Adipose tissue (tissue), 3 donors: Measurements from ENCODE around the gene RRP1B. TPM values are rescaled to one million over a fixed set of nuclear protein-coding genes. Genes with fewer than 3 reads are reported as not detected.

Experiments
- H3K27ac ChIP-seq: one replicate; pipeline ENCODE4 v1.5.1; 2013; ENCODE audit warnings: low read depth, low read length
- WGBS, 3 donors: extraction: QIAGEN DNeasy Blood & Tissue Kit; methylation state at CpG; one replicate each; pipeline ENCODE4 v1.1.7; 2013; 5-methylcytosine and 5-hydroxymethylcytosine counted together
- polyA plus RNA-seq, 3 donors: library from polyadenylated mRNA; stranded (reverse); fragments of 200-250 nt; gene quantifications; one replicate each; pipeline ENCODE4 v1.2.3, GENCODE V29; 2013
- donor health status: healthy with polysubstance abuse.
- donor health status: Bipolar disorder and iron deficiency.
- donor health status: healthy.

The RRP1B gene
- polyA plus RNA-seq, 3 donors: 7.2 to 16.4 (median 9.7) TPM

- 60 to 69% (median 67%) methylated on average over 23 of the region's 23 CpGs for WGBS, 3 donors
Observed at GRCh38 chr21:43731891-43732711, 72.7 kb downstream of the RRP1B start.

DNA sequence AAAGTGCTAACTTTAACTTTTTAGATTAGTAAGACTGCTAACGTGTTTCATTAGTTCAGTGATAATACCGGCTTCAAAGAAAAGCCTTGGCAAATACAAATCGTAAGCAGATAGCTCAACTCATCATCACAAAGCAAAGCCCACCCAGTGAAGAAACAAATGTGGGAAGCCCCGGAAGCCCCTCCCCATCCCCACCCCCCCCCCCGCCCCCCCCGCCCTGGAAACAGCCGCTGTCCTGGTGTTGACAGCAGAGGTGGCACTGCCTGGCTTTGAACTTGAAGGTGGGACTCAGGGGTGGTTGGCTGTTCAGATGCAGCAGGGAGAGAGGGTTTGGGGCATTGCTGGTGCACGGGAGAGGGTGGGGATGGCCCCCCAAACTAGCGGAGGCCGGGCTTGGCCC, 73.7 kb downstream of the RRP1B start:
- 51 to 59% (median 58%) methylated on average over 10 of the region's 10 CpGs for WGBS, 3 donors
- no peak overlapping the region for H3K27ac ChIP-seq

More at GRCh38 chr21:43731891-43732711, 72.7 kb downstream of the RRP1B start:
- H3K27ac ChIP-seq: no peak overlapping the region

DNA sequence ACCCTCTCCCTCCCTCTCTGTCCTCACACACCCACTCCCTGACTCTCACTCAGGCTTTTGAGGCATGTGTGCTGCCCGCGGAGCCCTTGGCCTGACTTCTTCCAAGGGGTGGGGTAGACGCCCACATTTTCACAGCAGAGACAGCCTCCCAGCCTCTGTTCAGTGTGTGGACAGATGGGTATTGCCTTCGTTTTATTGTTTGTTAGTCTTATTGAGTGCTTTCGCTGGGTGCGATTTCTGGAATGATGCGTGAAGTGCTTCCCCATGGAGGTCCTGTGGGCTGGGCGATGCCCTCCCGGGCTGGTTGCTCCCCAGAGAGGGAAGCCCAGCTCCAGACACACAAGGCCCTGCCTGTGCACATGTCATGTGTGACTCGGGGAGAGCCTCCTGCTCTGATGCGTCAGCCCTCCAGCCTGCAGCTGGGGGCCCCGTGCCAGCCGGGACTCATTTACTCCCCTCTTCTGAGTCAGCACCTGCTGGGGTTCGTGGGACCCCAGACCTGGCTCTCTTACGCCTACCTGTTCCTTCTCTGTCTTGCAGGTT, 74.2 kb downstream of the RRP1B start:
- 58 to 67% (median 64%) methylated on average over 15 of the region's 15 CpGs for WGBS, 3 donors
- no peak overlapping the region for H3K27ac ChIP-seq

DNA sequence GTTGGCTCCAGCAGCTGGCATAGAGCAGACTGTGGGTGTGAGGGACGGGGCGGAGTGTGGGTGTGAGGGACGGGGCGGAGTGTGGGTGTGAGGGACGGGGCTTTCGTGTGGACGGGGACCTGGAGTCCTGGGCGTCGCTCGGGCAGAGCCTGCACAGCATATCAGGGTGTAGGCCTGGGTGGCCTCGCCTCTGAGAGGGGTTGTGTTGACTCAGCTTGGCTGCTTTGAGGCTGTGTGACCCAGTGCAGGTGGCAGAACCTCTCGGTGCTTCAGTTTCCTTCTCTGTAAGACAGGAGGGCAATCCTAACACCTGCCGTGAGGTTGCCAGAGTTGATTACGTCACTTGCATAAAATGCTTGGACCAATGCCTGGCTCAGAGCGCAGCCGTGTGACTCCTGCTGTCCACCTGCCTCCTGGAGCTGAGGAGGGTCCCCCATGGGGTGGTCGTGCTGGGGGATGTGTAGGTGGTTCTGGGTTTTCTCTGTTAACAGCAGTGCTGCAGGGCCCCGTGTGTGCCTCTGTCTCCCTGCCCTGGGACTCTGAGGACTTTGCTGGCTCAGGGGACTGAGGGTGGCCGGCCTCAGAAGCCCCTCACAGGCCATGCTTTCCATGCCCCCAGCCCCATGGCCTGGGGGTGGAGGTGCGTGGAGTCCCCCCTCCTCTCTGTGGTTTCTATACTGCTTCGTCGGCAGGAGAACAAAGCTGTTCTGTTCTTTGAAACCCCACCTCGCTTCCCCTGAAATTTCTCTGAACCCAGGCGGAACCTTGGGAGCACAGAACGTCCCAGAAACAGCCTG, 75.0 kb downstream of the RRP1B start:
- WGBS, 3 donors: 51 to 74% (median 70%) methylated on average over 25 of the region's 25 CpGs

GRCh38 chr21:43734928-43735229, 75.5 kb downstream of the RRP1B start:
- WGBS, 3 donors: 59 to 71% (median 65%) methylated on average over 9 of the region's 9 CpGs
- H3K27ac ChIP-seq: no peak overlapping the region

More for the DNA sequence above, 75.0 kb downstream of the RRP1B start:
- no peak overlapping the region for H3K27ac ChIP-seq

- H3K27ac ChIP-seq: no peak overlapping the region
- WGBS, 3 donors: 86 to 90% (median 88%) methylated on average over 22 of the region's 22 CpGs
Observed at GRCh38 chr21:43735236-43736091, 76.1 kb downstream of the RRP1B start.

DNA sequence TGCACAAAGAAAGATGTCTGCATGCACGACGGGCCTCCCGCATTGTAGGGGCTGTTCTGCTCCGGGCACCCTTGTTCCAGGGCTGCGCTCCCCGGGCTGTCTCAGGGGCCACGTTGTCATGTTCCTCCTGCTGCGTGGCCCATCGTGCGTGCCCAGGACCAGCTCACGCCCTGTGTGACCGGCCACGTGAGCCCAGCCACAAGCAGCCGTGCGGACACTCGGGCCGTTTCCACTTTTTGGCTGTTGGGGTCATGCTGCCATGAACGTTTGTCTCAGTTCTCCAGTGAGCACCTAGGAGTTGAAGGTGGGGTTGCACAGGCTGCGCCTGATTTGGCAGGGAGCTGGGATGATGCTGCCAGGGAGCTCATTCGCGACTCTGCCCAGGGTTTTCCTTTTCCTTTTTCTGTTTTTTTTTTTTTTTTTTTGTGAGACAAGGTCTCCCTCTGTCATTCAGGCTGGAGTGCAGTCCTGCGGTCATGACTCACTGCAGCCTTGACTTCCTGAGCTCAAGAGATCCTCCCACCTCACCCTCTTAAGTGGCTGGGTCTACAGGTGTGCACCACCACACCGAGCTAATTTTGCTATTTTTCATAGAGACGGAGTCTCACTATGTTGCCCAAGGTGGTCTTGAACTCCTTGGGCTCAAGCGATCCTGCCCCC, 77.0 kb downstream of the RRP1B start:
- no peak overlapping the region for H3K27ac ChIP-seq
- 89 to 92% (median 91%) methylated on average over 25 of the region's 25 CpGs for WGBS, 3 donors

DNA sequence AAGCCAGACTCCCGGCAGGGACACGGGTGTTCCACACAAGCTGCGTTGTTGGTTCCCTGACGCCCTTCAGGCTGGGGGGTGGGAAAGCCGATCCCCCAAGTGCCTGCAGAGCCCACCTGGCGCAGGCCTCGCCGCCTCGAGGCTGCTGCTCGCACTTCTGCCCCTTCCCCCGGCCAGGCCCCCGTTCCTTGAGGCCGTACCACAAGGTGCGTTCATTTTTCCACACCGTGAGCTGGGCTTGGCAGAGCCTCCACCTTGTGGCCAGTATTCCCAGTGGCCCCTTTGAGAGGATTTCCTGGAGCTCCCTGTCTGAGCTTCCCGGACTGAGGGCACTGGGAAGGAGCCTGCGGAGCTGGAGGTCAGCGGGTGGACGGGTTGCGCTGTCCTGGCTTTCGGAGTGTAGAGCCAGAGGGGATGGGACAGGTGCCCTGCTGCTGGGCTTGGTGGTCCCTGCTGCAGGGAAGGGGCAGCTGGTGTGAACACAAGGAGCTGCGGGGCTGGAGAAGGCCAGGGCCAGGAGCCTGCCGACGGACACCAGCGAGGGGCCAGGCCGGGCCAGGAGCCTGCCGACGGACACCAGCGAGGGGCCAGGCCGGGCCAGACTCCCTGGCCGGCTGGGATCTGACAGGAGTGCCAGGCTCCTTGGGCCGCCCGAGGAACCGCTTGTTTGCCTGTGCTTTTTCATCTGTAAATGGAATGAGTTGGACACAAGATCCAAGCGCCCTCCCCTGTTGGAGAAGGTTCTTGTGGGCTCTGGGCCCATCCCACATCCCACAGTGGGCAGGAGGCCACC, 78.0 kb downstream of the RRP1B start:
- WGBS, 3 donors: 86 to 93% (median 88%) methylated on average over 35 of the region's 35 CpGs
- H3K27ac ChIP-seq: no peak overlapping the region

- H3K27ac ChIP-seq: no peak overlapping the region
Observed at GRCh38 chr21:43739621-43740435, 80.5 kb downstream of the RRP1B start.

DNA sequence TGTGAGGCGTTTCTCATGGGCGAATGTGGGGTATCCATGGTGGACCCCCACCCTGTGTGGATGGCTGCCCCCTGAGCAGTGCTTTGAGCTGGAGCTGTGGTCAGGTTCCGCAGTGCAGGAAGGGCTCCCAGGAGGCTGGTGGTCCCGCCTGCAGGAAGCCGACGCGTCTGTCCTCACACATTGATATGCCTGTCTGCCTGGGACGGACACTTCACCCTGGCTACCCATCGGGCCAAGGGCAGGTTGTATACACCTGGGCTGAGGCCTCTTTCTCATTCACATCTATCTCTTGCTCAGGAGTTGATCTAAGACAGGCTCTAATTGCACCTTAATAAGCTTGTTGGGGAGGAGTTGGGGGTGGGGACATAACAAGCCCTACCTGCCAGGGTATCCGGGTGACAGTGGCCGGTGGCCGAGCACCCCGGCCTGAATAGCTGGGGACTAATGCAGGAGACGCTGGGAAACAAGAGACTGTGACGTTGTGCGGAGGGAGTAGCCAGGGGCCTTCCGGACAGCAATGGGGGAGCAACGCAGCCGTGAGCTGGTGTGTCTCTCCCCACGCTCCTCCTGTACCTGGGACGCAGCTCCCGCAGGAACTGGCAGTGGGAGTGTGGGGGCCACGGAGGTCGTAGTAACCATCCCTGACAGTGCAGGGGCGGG, 81.3 kb downstream of the RRP1B start:
- no peak overlapping the region for H3K27ac ChIP-seq
- 38 to 61% (median 50%) methylated on average over 22 to 25 of the region's 25 CpGs for WGBS, 3 donors

More at GRCh38 chr21:43739621-43740435, 80.5 kb downstream of the RRP1B start:
- WGBS, 3 donors: 89 to 93% (median 93%) methylated on average over 24 to 25 of the region's 25 CpGs

- no peak overlapping the region for H3K27ac ChIP-seq
- WGBS, 3 donors: 83 to 89% (median 85%) methylated on average over 16 to 19 of the region's 28 CpGs
Observed at GRCh38 chr21:43741423-43742096, 82.2 kb downstream of the RRP1B start.

DNA sequence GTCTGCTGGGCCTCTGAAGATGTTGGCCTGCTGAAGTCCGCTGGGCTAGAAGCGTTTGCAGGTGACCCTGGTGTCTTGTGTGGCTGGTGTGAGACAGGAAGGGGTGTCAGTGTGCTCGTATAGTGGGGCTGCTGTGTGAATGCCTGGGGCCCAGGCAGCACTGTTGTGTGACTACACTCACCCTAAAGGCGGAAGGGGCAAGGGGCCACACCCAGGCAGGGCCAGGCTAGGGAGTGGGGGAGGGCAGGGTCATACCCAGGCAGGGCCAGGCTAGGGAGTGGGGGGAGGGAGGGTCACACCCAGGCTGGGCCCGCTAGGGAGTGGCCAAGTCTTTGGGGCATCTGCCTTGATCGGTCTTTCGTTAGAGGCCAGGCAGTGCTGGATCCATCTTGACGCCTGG, 84.6 kb downstream of the RRP1B start:
- 94 to 99% (median 96%) methylated on average over 8 of the region's 8 CpGs for WGBS, 3 donors
- no peak overlapping the region for H3K27ac ChIP-seq

- no peak overlapping the region for H3K27ac ChIP-seq
- 95 to 98% (median 96%) methylated on average over 18 of the region's 18 CpGs for WGBS, 3 donors
Observed at GRCh38 chr21:43744725-43745124, 85.4 kb downstream of the RRP1B start.
